HCT116 (cell line): ENCODE results near the gene CDHR1. TPM values are rescaled to one million over a fixed set of nuclear protein-coding genes. Genes with fewer than 3 reads are reported as not detected.

Source experiments
- ATAC-seq: fragments of 200-7000 bp; cut with Tn5 transposase; 2 replicates; pipeline ENCODE4 v1.9.1; 2020; ENCODE audit warnings: mild to moderate bottlenecking, moderate library complexity
- BruUV-seq: library from RNA; stranded (reverse); fragments of 400-500 nt; replicated peaks from 2 replicates; lab custom pipeline; 2021; lab: Mats Ljungman, UMichigan
- CTCF ChIA-PET: fragments of 300-600 bp; sonication (Branson Sonifier 250); formaldehyde crosslinking; loops from one replicate; lab custom pipeline; 2021; ENCODE audit warnings: antibody characterized with exemption; lab: Charles Lee
- POLR2A ChIA-PET: fragments of 300-600, 350-600 bp; sonication (Branson Sonifier 250); formaldehyde crosslinking; loops from one replicate; lab custom pipeline; 2021; ENCODE audit warnings: antibody characterized with exemption; lab: Charles Lee
- RAD21 ChIA-PET, 2 experiments: fragments of 300-600 bp; sonication (Branson Sonifier 250); formaldehyde crosslinking; loops; one replicate each; lab custom pipeline; 2023; ENCODE audit warnings: low total read pairs in 2 of 2; ENCODE audit not compliant: uncharacterized antibody in 2 of 2, unreplicated experiment in 2 of 2, low non-redundant PET in 1 of 2; lab: Charles Lee
- DNase-seq: peaks from one replicate; pipeline ENCODE4 v3.0.0-alpha.2; 2010; ENCODE audit warnings: low read depth, low spot score
- H2AFZ ChIP-seq: fragments of 200-600 bp; shearing (Covaris generic), sonication (generic); 2 replicates; pipeline ENCODE4 v1.6.1; 2017; ENCODE audit warnings: low read depth, mixed run types, mixed read lengths, antibody characterized with exemption, low read length; ENCODE audit not compliant: poor library complexity, severe bottlenecking
- H3K27ac ChIP-seq: 2 replicates; pipeline ENCODE4 v1.5.1; 2012; ENCODE audit warnings: low read depth, low read length
- H3K27me3 ChIP-seq: fragments of 200-600 bp; sonication (generic); 2 replicates; pipeline ENCODE4 v1.6.1; 2016; ENCODE audit warnings: mixed run types, low read length, mixed read lengths; ENCODE audit not compliant: insufficient read depth
- H3K36me3 ChIP-seq, 2 experiments: fragments of 200-500 bp in 1 of 2; fragments of 200-600 bp in 1 of 2; sonication (Bioruptor generic) in 1 of 2; sonication (generic) in 1 of 2; 2 replicates each; pipeline versions ENCODE4 v1.5.1 to v1.6.1; 2014 to 2016; ENCODE audit warnings: low read length in 2 of 2, inconsistent platforms in 1 of 2, mixed read lengths in 1 of 2, mixed run types in 1 of 2; ENCODE audit not compliant: insufficient read depth in 2 of 2, control insufficient read depth in 1 of 2
- H3K4me1 ChIP-seq, 2 experiments: fragments of 200-600 bp in 1 of 2; sonication (generic) in 1 of 2; 2 replicates each; pipeline versions ENCODE4 v1.5.1 to v1.6.1; 2012 to 2017; ENCODE audit warnings: low read length in 2 of 2, inconsistent platforms in 1 of 2, mild to moderate bottlenecking in 1 of 2, mixed read lengths in 1 of 2, mixed run types in 1 of 2, moderate library complexity in 1 of 2; ENCODE audit not compliant: insufficient read depth in 2 of 2, control insufficient read depth in 1 of 2
- H3K4me2 ChIP-seq: fragments of 200-600 bp; sonication (generic); 2 replicates; pipeline ENCODE4 v1.6.1; 2017; ENCODE audit warnings: mixed run types, low read length, mixed read lengths
- H3K4me3 ChIP-seq, 2 experiments: fragments of 200-600 bp in 1 of 2; sonication (generic) in 1 of 2; replicated peaks in 1 of 2; 2 replicates each; pipeline ENCODE4 v1.5.1; 2011 to 2016; ENCODE audit warnings: low read length in 2 of 2, control low read depth in 1 of 2, low read depth in 1 of 2, mild to moderate bottlenecking in 1 of 2, mixed read lengths in 1 of 2, mixed run types in 1 of 2
- H3K79me2 ChIP-seq: fragments of 200-600 bp; sonication (generic); 2 replicates; pipeline ENCODE4 v1.6.1; 2017; ENCODE audit warnings: mild to moderate bottlenecking, mixed run types, low read length, moderate library complexity, mixed read lengths; ENCODE audit not compliant: insufficient read depth
- H3K9ac ChIP-seq: fragments of 200-600 bp; sonication (generic); 2 replicates; pipeline ENCODE4 v1.6.1; 2016; ENCODE audit warnings: low read length, mixed read lengths
- H3K9me2 ChIP-seq: fragments of 200-600 bp; sonication (generic), shearing (Covaris generic); 2 replicates; pipeline ENCODE4 v1.6.1; 2017; ENCODE audit warnings: mixed run types, mild to moderate bottlenecking, moderate library complexity; ENCODE audit not compliant: insufficient read depth
- H3K9me3 ChIP-seq, 2 experiments: fragments of 200-500 bp in 1 of 2; fragments of 200-600 bp in 1 of 2; sonication (Bioruptor generic) in 1 of 2; sonication (generic) in 1 of 2; 2 replicates each; pipeline ENCODE4 v1.6.1; 2014 to 2017; ENCODE audit warnings: low read length in 2 of 2, mixed read lengths in 2 of 2, inconsistent platforms in 1 of 2, low read depth in 1 of 2, mild to moderate bottlenecking in 1 of 2, mixed run types in 1 of 2, moderate library complexity in 1 of 2; ENCODE audit not compliant: control insufficient read depth in 1 of 2, insufficient read depth in 1 of 2
- H4K20me1 ChIP-seq: fragments of 200-600 bp; sonication (generic), shearing (Covaris generic); 2 replicates; pipeline ENCODE4 v1.6.1; 2017; ENCODE audit warnings: mixed run types, mild to moderate bottlenecking, moderate library complexity; ENCODE audit not compliant: insufficient read depth
- CEBPB ChIP-seq: IDR thresholded peaks from 2 replicates; pipeline ENCODE4 v1.6.1; 2012; ENCODE audit warnings: low read depth
- EGR1 ChIP-seq: IDR thresholded peaks from 2 replicates; pipeline ENCODE4 v1.6.1; 2012; ENCODE audit warnings: low read depth
- EZH2phosphoT487 ChIP-seq: fragments of 200-600 bp; IDR thresholded peaks from 2 replicates; pipeline ENCODE4 v1.6.1; 2018; ENCODE audit warnings: antibody characterized with exemption, borderline replicate concordance
- FOSL1 ChIP-seq: IDR thresholded peaks from 2 replicates; pipeline ENCODE4 v1.6.1; 2012; ENCODE audit warnings: low read depth
- JUND ChIP-seq: IDR thresholded peaks from 2 replicates; pipeline ENCODE4 v1.6.1; 2012
- POLR2AphosphoS5 ChIP-seq: IDR thresholded peaks from 2 replicates; pipeline ENCODE4 v1.6.1; 2011; ENCODE audit warnings: mild to moderate bottlenecking, low read depth, low read length, moderate library complexity
- SIN3A ChIP-seq: IDR thresholded peaks from 2 replicates; pipeline ENCODE4 v1.6.1; 2012; ENCODE audit warnings: low read depth
- SP1 ChIP-seq: IDR thresholded peaks from 2 replicates; pipeline ENCODE4 v1.6.1; 2012; ENCODE audit warnings: low read depth
- SRF ChIP-seq: IDR thresholded peaks from 2 replicates; pipeline ENCODE4 v1.6.1; 2012; ENCODE audit warnings: low read depth
- ZFX ChIP-seq: fragments of 450-650 bp; IDR thresholded peaks from 2 replicates; pipeline ENCODE4 v1.6.1; 2017
- ZNF274 ChIP-seq: fragments of 200-500 bp; sonication (Bioruptor generic); IDR thresholded peaks from 2 replicates; pipeline ENCODE4 v1.6.1; 2014; ENCODE audit warnings: mild to moderate bottlenecking, low read depth, low read length, inconsistent platforms
- intact Hi-C: fragments of 100-400 bp; cut with micrococcal nuclease; formaldehyde crosslinking; loops from 2 replicates; pipeline ENCODE4 v1.10.0; 2022
- total RNA-seq: library from RNA; stranded (reverse); gene quantifications from one replicate; pipeline ENCODE4 v1.2.1, GENCODE V29; 2021; ENCODE audit not compliant: unreplicated experiment
- TF ChIP-seq, protein P1 (sequence below): IDR thresholded peaks from 2 replicates; pipeline ENCODE4 v1.6.1; 2012; ENCODE audit warnings: low read depth
- TF ChIP-seq, protein P2 (sequence below): IDR thresholded peaks from 2 replicates; pipeline ENCODE4 v1.6.1; 2011; ENCODE audit warnings: mild to moderate bottlenecking, low read length, moderate library complexity; ENCODE audit not compliant: insufficient replicate concordance; ENCODE audit errors: extremely low read depth
- TF ChIP-seq, protein P3 (sequence below): IDR thresholded peaks from 2 replicates; pipeline ENCODE4 v1.6.1; 2012

The CDHR1 gene
- total RNA-seq, 1 experiment from 2014 or later = not detected

DNA sequence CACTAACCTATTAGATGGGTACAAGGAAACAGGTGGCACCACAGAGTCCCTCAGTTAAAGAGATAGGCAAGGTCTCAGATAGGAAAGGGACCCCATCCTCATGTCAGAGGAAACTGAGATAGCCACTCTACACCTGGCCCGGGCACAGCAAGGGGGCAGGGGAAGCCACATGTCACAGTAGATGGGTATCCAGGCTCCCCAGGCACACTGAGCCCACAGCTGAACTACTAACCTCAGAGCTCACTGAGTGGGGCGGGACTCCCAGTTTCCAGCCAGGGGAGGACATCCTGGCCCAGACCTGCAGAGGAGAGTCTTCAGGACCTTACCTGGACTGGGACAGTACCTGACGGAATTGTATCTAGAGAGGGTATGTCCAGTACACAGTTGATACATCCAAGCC lies 3.7 kb upstream of the CDHR1 start:
- no peaks in the 10 kb centered on the region for H3K27me3 ChIP-seq
- no peaks in the 10 kb centered on the region for H3K9me2 ChIP-seq
- H3K9ac ChIP-seq = no peak overlapping the region
- no peaks in the 10 kb centered on the region for H4K20me1 ChIP-seq
- no peak overlapping the region for H2AFZ ChIP-seq
- BruUV-seq = no TSS peak
- no peaks in the 10 kb centered on the region for H3K9me3 ChIP-seq
- DNase-seq = no peak
- intact Hi-C loops = no loop called here
- no peaks in the 10 kb centered on the region for H3K4me1 ChIP-seq
- ATAC-seq = no peak
- ChIA-PET POLR2A (no interaction called here), CTCF (interaction anchor here (1.8 kb wide), 1 partner anchor 15 kb away, joined by 5 read pairs; no protein-coding TSS in a partner anchor), RAD21 (no interaction called here)
- no peak overlapping the region for H3K4me2 ChIP-seq
- H3K27ac ChIP-seq = no peak overlapping the region
- no peaks in the 10 kb centered on the region for H3K36me3 ChIP-seq
- TF ChIP-seq, protein P1, sequence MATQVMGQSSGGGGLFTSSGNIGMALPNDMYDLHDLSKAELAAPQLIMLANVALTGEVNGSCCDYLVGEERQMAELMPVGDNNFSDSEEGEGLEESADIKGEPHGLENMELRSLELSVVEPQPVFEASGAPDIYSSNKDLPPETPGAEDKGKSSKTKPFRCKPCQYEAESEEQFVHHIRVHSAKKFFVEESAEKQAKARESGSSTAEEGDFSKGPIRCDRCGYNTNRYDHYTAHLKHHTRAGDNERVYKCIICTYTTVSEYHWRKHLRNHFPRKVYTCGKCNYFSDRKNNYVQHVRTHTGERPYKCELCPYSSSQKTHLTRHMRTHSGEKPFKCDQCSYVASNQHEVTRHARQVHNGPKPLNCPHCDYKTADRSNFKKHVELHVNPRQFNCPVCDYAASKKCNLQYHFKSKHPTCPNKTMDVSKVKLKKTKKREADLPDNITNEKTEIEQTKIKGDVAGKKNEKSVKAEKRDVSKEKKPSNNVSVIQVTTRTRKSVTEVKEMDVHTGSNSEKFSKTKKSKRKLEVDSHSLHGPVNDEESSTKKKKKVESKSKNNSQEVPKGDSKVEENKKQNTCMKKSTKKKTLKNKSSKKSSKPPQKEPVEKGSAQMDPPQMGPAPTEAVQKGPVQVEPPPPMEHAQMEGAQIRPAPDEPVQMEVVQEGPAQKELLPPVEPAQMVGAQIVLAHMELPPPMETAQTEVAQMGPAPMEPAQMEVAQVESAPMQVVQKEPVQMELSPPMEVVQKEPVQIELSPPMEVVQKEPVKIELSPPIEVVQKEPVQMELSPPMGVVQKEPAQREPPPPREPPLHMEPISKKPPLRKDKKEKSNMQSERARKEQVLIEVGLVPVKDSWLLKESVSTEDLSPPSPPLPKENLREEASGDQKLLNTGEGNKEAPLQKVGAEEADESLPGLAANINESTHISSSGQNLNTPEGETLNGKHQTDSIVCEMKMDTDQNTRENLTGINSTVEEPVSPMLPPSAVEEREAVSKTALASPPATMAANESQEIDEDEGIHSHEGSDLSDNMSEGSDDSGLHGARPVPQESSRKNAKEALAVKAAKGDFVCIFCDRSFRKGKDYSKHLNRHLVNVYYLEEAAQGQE = no peak
- TF ChIP-seq POLR2AphosphoS5 = no peak
- no peaks in the 10 kb centered on the region for H3K79me2 ChIP-seq
- no peak overlapping the region for H3K4me3 ChIP-seq

DNA sequence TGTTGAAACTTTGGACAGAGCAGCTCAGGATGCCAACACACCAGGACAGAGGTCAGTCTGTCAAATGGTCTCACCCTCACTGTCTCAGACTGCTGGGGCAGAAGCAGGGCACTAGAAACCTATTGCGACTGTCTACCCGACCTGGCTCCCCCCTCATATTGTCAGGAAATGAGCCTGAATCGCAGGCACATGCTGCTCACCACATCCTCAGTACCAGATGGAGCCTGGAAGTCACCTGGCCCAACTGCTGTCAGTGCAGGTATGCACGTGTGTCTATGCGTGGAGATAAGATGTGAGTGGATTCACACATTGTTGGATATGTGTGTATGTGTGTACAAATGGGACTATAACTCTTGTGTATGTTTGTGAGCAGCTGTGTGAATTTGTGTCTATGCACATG lies 3.2 kb upstream of the CDHR1 start:
- Histone ChIP-seq H3K79me2 (no peaks in the 10 kb centered on the region), H3K9me2 (no peaks in the 10 kb centered on the region), H3K4me1 (no peaks in the 10 kb centered on the region), H3K27me3 (peaks cover 4% of the 10 kb centered on the region; the same call in 1 of the 2 replicates), H3K36me3 (no peaks in the 10 kb centered on the region), H3K9ac (no peak overlapping the region), H3K27ac (no peak overlapping the region), H2AFZ (no peak overlapping the region), H3K4me2 (no peak overlapping the region), H4K20me1 (no peaks in the 10 kb centered on the region), H3K4me3 (no peak overlapping the region), H3K9me3 (no peaks in the 10 kb centered on the region)
- ChIA-PET CTCF (interaction anchor here (1.8 kb wide), 1 partner anchor 14 kb away, joined by 5 read pairs; no protein-coding TSS in a partner anchor), POLR2A (no interaction called here), RAD21 (no interaction called here)
- intact Hi-C loops = no loop called here
- DNase-seq (no peak), ATAC-seq (no peak)
- BruUV-seq = no TSS peak
- TF ChIP-seq, protein P2, sequence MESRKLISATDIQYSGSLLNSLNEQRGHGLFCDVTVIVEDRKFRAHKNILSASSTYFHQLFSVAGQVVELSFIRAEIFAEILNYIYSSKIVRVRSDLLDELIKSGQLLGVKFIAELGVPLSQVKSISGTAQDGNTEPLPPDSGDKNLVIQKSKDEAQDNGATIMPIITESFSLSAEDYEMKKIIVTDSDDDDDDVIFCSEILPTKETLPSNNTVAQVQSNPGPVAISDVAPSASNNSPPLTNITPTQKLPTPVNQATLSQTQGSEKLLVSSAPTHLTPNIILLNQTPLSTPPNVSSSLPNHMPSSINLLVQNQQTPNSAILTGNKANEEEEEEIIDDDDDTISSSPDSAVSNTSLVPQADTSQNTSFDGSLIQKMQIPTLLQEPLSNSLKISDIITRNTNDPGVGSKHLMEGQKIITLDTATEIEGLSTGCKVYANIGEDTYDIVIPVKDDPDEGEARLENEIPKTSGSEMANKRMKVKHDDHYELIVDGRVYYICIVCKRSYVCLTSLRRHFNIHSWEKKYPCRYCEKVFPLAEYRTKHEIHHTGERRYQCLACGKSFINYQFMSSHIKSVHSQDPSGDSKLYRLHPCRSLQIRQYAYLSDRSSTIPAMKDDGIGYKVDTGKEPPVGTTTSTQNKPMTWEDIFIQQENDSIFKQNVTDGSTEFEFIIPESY = no peak
- TF ChIP-seq ZNF274 (no peak), SP1 (no peak), CEBPB (no peak), ZFX (no peak), FOSL1 (no peak), JUND (no peak), EGR1 (no peak), SRF (no peak), EZH2phosphoT487 (no peak), SIN3A (no peak)
- TF ChIP-seq, protein P3, sequence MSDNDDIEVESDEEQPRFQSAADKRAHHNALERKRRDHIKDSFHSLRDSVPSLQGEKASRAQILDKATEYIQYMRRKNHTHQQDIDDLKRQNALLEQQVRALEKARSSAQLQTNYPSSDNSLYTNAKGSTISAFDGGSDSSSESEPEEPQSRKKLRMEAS = no peak
